OCI-LY3 (cell line): ENCODE measurements around the gene ERO1A.

Source experiments
- CTCF ChIP-seq: fragments of 200-600, 300-600 bp; sonication (generic); IDR thresholded peaks from 2 replicates; pipeline ENCODE4 v1.5.1; 2014; ENCODE audit warnings: antibody characterized with exemption, low read length, low read depth
- EZH2phosphoT487 ChIP-seq: fragments of 200-600 bp; shearing (Covaris generic); IDR thresholded peaks from 2 replicates; pipeline ENCODE4 v1.6.1; 2018; ENCODE audit warnings: antibody characterized with exemption, mixed run types, low read depth

GRCh38 chr14:52730709-52731111 lies 35.4 kb upstream of the ERO1A start:
- TF ChIP-seq EZH2phosphoT487, result no peak
- TF ChIP-seq CTCF, result no peak
